ENCODE data around the gene AOPEP. TPM values are rescaled to one million over a fixed set of nuclear protein-coding genes. Genes with fewer than 3 reads are reported as not detected.

AOPEP gene
- total and polyA plus RNA-seq, 2 donors (not counting 3 experiments of a cell fraction or from before 2014, with no cell fraction given), result 20.2 to 41.6 TPM

GRCh38 chr9:94802793-94803192 lies 76.3 kb downstream of the AOPEP start:
- H3K9me1 ChIP-seq (replicated peaks; ENCODE audit: control insufficient read depth, extremely low read depth, insufficient read depth, low read length), result no peaks in the 10 kb centered on the region
- BruUV-seq (replicated peaks), result no TSS peak
- H4K20me1 ChIP-seq (replicated peaks; ENCODE audit: control insufficient read depth, extremely low read depth, insufficient read depth, low read length), result no peaks in the 10 kb centered on the region
- peaks cover 25% of the 10 kb centered on the region for H3K4me1 ChIP-seq (ENCODE audit: control insufficient read depth, extremely low read depth, insufficient read depth, low read length)
- H3K4me2 ChIP-seq (ENCODE audit: insufficient read depth, low read length), result no peak overlapping the region
- H3K36me3 ChIP-seq (ENCODE audit: control insufficient read depth in 2 of 2, extremely low read depth in 1 of 2, insufficient read depth in 2 of 2, low read length in 2 of 2), result peaks cover 2% of the 10 kb centered on the region in 2 experiments
- dilution Hi-C loops (cut with MboI; ENCODE audit: extremely low pct_ligation_motif_present, low sequenced_read_pairs) (no loop called here), intact Hi-C loops (cut with micrococcal nuclease) (loop anchor here (5.0 kb wide), 1 partner anchor 125 kb away; no protein-coding TSS in a partner anchor)
- TF ChIP-seq EZH2 (IDR thresholded peaks at IDR 0.05; ENCODE audit: borderline replicate concordance, low read depth, low read length, severe bottlenecking), result no peak
- TF ChIP-seq GATA2 (IDR thresholded peaks at IDR 0.05; ENCODE audit: insufficient read depth, insufficient read length, low read depth, low read length), result no peak
- TF ChIP-seq MYC (IDR thresholded peaks at IDR 0.05; ENCODE audit: low read depth, low read length), result no peak
- TF ChIP-seq JUN (IDR thresholded peaks at IDR 0.05; ENCODE audit: borderline replicate concordance, insufficient read depth, insufficient read length, low read depth), result no peak
- TF ChIP-seq, protein P1, sequence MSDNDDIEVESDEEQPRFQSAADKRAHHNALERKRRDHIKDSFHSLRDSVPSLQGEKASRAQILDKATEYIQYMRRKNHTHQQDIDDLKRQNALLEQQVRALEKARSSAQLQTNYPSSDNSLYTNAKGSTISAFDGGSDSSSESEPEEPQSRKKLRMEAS (IDR thresholded peaks at IDR 0.05; ENCODE audit: insufficient read depth, insufficient read length), result no peak
- no peak for TF ChIP-seq POLR2AphosphoS5 (IDR thresholded peaks at IDR 0.05; ENCODE audit: insufficient read depth, low read depth, low read length)
- no peak for TF ChIP-seq POLR2A (IDR thresholded peaks at IDR 0.05; ENCODE audit: low read depth, low read length)
- no peak for TF ChIP-seq FOS (IDR thresholded peaks at IDR 0.05; ENCODE audit: borderline replicate concordance, insufficient read depth, low read length)
- TF ChIP-seq, protein P2, sequence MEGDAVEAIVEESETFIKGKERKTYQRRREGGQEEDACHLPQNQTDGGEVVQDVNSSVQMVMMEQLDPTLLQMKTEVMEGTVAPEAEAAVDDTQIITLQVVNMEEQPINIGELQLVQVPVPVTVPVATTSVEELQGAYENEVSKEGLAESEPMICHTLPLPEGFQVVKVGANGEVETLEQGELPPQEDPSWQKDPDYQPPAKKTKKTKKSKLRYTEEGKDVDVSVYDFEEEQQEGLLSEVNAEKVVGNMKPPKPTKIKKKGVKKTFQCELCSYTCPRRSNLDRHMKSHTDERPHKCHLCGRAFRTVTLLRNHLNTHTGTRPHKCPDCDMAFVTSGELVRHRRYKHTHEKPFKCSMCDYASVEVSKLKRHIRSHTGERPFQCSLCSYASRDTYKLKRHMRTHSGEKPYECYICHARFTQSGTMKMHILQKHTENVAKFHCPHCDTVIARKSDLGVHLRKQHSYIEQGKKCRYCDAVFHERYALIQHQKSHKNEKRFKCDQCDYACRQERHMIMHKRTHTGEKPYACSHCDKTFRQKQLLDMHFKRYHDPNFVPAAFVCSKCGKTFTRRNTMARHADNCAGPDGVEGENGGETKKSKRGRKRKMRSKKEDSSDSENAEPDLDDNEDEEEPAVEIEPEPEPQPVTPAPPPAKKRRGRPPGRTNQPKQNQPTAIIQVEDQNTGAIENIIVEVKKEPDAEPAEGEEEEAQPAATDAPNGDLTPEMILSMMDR (IDR thresholded peaks at IDR 0.05; ENCODE audit: extremely low read depth in 1 of 2, insufficient read depth in 1 of 2, low read depth in 1 of 2, low read length in 2 of 2), result no peak
- POLR2A ChIA-PET, result no interaction called here
- no peaks in the 10 kb centered on the region for H3K79me2 ChIP-seq (ENCODE audit: control insufficient read depth, insufficient read depth, low read length)
- no peaks in the 10 kb centered on the region for H3K9me3 ChIP-seq (replicated peaks; ENCODE audit: control insufficient read depth, insufficient read depth, low read length)
- DNase-seq (ENCODE audit: low read depth, low spot score) (no peak), FAIRE-seq (no peak)
- H3K27me3 ChIP-seq (ENCODE audit: control insufficient read depth in 2 of 2, insufficient read depth in 2 of 2, low read length in 2 of 2), result no peaks in the 10 kb centered on the region
- no peak overlapping the region for H3K27ac ChIP-seq (ENCODE audit: insufficient read depth, low read depth, low read length)
- CTCF ChIA-PET, result interaction anchor here (1.8 kb wide), 1 partner anchor 65 kb away, joined by 6 read pairs; no protein-coding TSS in a partner anchor
- no peak overlapping the region for H3K9ac ChIP-seq (replicated peaks; ENCODE audit: extremely low read depth, insufficient read depth, low read length)
- H2AFZ ChIP-seq (ENCODE audit: low read depth, low read length), result no peak overlapping the region
- H3K4me3 ChIP-seq (replicated peaks in 1 of 3; ENCODE audit: insufficient read depth in 1 of 3, low read depth in 1 of 3, low read length in 3 of 3), result no peak overlapping the region

All from endothelial cell of umbilical vein (primary cell).